GM19193 (cell line): ENCODE data around the gene FAM20A.

ENCODE experiments used
- POLR2A ChIP-seq: IDR thresholded peaks from 4 replicates; pipeline ENCODE4 v1.6.1; 2011; ENCODE audit not compliant: insufficient read depth, insufficient read length; ENCODE audit errors: extremely low read depth

The FAM20A gene

GRCh38 chr17:68509141-68510057 is 91.8 kb downstream of the FAM20A start:
- no peak for TF ChIP-seq POLR2A

GRCh38 chr17:68507576-68507975 is 93.6 kb downstream of the FAM20A start:
- no peak for TF ChIP-seq POLR2A

- TF ChIP-seq POLR2A, result no peak
Observed at GRCh38 chr17:68505951-68506350, 95.2 kb downstream of the FAM20A start.

- no peak for TF ChIP-seq POLR2A
Observed at GRCh38 chr17:68501074-68501473, 100.1 kb downstream of the FAM20A start.

- TF ChIP-seq POLR2A, result no peak
Observed at GRCh38 chr17:68499587-68499986, 101.6 kb downstream of the FAM20A start.

- no peak for TF ChIP-seq POLR2A
Observed at GRCh38 chr17:68498479-68499326, 102.5 kb downstream of the FAM20A start.

- TF ChIP-seq POLR2A, result no peak
Observed at GRCh38 chr17:68497885-68498319, 103.3 kb downstream of the FAM20A start.

GRCh38 chr17:68495081-68495480 is 106.1 kb downstream of the FAM20A start:
- no peak for TF ChIP-seq POLR2A

GRCh38 chr17:68491381-68492231 is 109.6 kb downstream of the FAM20A start:
- no peak for TF ChIP-seq POLR2A

- no peak for TF ChIP-seq POLR2A
Observed at GRCh38 chr17:68489919-68490318, 111.2 kb downstream of the FAM20A start.
